ENCODE results near the gene FAM117A.
"Not testable (repeated sequence)": the region's sequence is repeated elsewhere in the genome, so short reads cannot be mapped to it uniquely, and the experiment has no call there.

FAM117A gene

GRCh38 chr17:49676276-49676868 is 87.6 kb downstream of the FAM117A start:
- no peak for DNase-seq

GRCh38 chr17:49674507-49674906 is 89.4 kb downstream of the FAM117A start:
- DNase-seq = no peak

GRCh38 chr17:49673679-49674078 is 90.3 kb downstream of the FAM117A start:
- DNase-seq = not testable (repeated sequence)

- no peak for DNase-seq
Observed at GRCh38 chr17:49670641-49671040, 93.3 kb downstream of the FAM117A start.

GRCh38 chr17:49670002-49670401 is 93.9 kb downstream of the FAM117A start:
- no peak for DNase-seq

GRCh38 chr17:49667854-49668253 is 96.1 kb downstream of the FAM117A start:
- no peak for DNase-seq

- no peak for DNase-seq
Observed at GRCh38 chr17:49664706-49665211, 99.2 kb downstream of the FAM117A start.

Measured in NCI-H2081 (cell line).